Measurements from ENCODE around the gene PBX1.

Gene PBX1

GRCh38 chr1:164699815-164700491 lies 141.0 kb downstream of the PBX1 start:
- H3K36me3 ChIP-seq (ENCODE audit: insufficient read depth, low read depth, low read length), result peaks cover under 1% of the 10 kb centered on the region; the same call in 1 of the 2 replicates

DNA sequence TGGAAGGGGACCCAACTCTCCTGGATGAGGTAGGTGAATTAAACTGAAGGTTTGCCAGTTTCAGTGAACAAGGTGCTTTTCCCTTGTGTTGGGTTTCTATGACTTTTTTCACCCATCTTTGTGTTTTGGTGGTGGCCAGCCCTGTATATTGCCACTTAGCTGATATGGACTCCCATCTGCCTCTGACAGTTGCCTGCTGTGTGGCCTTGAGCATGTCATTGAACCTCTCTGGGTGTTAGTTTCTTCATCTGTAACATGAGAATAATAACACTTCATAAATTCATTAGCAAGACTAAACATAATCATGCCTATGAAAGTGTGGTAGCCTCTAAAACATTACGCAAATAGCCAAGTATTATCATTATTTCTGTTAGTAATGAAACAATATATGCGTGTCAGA lies 141.7 kb downstream of the PBX1 start:
- H3K4me1 ChIP-seq (ENCODE audit: insufficient read depth, low read length), result peaks cover 11% of the 10 kb centered on the region; the same call in 1 of the 2 replicates
- no peaks in the 10 kb centered on the region for H3K9me3 ChIP-seq (ENCODE audit: insufficient read depth, low read depth, low read length)
- no peak overlapping the region for H3K4me3 ChIP-seq (ENCODE audit: low read length)
- no peaks in the 10 kb centered on the region for H3K36me3 ChIP-seq (ENCODE audit: insufficient read depth, low read depth, low read length)
- H3K27ac ChIP-seq (ENCODE audit: low read length), result no peak overlapping the region
- no peak overlapping the region for H3K9ac ChIP-seq (ENCODE audit: low read depth, low read length)
- H3K27me3 ChIP-seq (ENCODE audit: insufficient read depth, low read length), result no peaks in the 10 kb centered on the region

More at GRCh38 chr1:164699815-164700491, 141.0 kb downstream of the PBX1 start:
- H3K9ac ChIP-seq (ENCODE audit: low read depth, low read length), result no peak overlapping the region
- no peak overlapping the region for H3K4me3 ChIP-seq (ENCODE audit: low read length)
- H3K9me3 ChIP-seq (ENCODE audit: insufficient read depth, low read depth, low read length), result no peaks in the 10 kb centered on the region
- peaks cover 11% of the 10 kb centered on the region; the same call in 1 of the 2 replicates for H3K4me1 ChIP-seq (ENCODE audit: insufficient read depth, low read length)
- H3K27ac ChIP-seq (ENCODE audit: low read length), result no peak overlapping the region
- H3K27me3 ChIP-seq (ENCODE audit: insufficient read depth, low read length), result no peaks in the 10 kb centered on the region

DNA sequence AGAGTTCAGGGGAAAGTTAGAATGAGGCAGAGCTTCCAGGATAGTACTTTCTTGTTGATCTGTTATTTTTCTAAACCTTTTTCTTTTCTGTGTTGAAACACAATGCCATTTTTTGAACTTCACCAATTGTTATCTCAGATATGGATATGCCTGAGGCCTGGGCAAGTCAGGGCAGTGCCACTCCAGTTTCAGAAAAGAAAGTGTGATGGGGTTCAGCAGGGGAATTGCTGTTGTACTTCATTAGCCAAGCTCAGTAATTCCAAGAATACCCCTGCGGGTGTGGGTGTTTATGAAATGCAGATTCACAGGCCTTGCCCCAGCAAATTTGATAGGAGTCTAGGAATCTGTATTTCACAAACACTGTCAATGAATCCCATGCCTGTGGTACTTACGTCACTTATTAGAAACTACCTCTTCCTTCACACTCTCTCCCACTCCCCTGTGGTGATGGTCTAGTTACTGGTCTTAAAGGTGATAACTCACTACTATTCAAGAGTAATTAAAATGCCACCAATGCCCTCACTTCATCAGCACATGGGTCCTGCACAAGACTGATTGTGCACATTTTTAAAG lies 142.3 kb downstream of the PBX1 start:
- Histone ChIP-seq H3K9me3 (ENCODE audit: insufficient read depth, low read depth, low read length) (no peaks in the 10 kb centered on the region), H3K4me1 (ENCODE audit: insufficient read depth, low read length) (peaks cover 11% of the 10 kb centered on the region; the same call in 1 of the 2 replicates), H3K27me3 (ENCODE audit: insufficient read depth, low read length) (no peaks in the 10 kb centered on the region), H3K36me3 (ENCODE audit: insufficient read depth, low read depth, low read length) (no peaks in the 10 kb centered on the region), H3K27ac (ENCODE audit: low read length) (no peak overlapping the region), H3K4me3 (ENCODE audit: low read length) (no peak overlapping the region), H3K9ac (ENCODE audit: low read depth, low read length) (no peak overlapping the region)

- H3K4me1 ChIP-seq (ENCODE audit: insufficient read depth, low read length), result peaks cover 20% of the 10 kb centered on the region
- H3K27me3 ChIP-seq (ENCODE audit: insufficient read depth, low read length), result no peaks in the 10 kb centered on the region
- H3K9ac ChIP-seq (ENCODE audit: low read depth, low read length), result no peak overlapping the region
- H3K9me3 ChIP-seq (ENCODE audit: insufficient read depth, low read depth, low read length), result no peaks in the 10 kb centered on the region
- no peaks in the 10 kb centered on the region for H3K36me3 ChIP-seq (ENCODE audit: insufficient read depth, low read depth, low read length)
- H3K4me3 ChIP-seq (ENCODE audit: low read length), result no peak overlapping the region
- no peak overlapping the region for H3K27ac ChIP-seq (ENCODE audit: low read length)
Observed at GRCh38 chr1:164702216-164702615, 143.2 kb downstream of the PBX1 start.

- no peaks in the 10 kb centered on the region for H3K36me3 ChIP-seq (ENCODE audit: insufficient read depth, low read depth, low read length)
- H3K27ac ChIP-seq (ENCODE audit: low read length), result no peak overlapping the region
- no peaks in the 10 kb centered on the region for H3K27me3 ChIP-seq (ENCODE audit: insufficient read depth, low read length)
- no peaks in the 10 kb centered on the region for H3K9me3 ChIP-seq (ENCODE audit: insufficient read depth, low read depth, low read length)
- no peak overlapping the region for H3K9ac ChIP-seq (ENCODE audit: low read depth, low read length)
- H3K4me1 ChIP-seq (ENCODE audit: insufficient read depth, low read length), result peaks cover 24% of the 10 kb centered on the region
- H3K4me3 ChIP-seq (ENCODE audit: low read length), result no peak overlapping the region
Observed at GRCh38 chr1:164702664-164703063, 143.7 kb downstream of the PBX1 start.

DNA sequence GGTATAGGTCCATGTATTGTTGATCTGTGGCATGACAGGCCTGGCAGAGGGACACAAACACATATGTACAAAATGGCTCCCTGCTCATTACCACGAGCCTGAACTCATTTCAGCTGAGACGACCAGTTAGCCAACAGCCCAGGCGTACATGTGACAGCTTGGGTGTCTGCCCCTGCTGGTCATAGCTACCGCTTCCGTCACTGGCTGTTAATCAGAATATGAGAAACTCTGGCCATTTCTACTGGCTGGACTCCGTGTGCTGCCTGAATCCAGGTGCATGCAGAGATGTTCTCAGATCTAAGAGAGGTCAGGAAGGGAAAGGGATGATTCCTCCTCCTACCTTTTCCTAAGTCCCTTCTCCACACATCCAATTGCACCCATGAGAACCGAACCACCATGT lies 144.5 kb downstream of the PBX1 start:
- H3K36me3 ChIP-seq (ENCODE audit: insufficient read depth, low read depth, low read length), result no peaks in the 10 kb centered on the region
- no peaks in the 10 kb centered on the region for H3K9me3 ChIP-seq (ENCODE audit: insufficient read depth, low read depth, low read length)
- H3K27me3 ChIP-seq (ENCODE audit: insufficient read depth, low read length), result no peaks in the 10 kb centered on the region
- no peak overlapping the region for H3K27ac ChIP-seq (ENCODE audit: low read length)
- H3K4me3 ChIP-seq (ENCODE audit: low read length), result no peak overlapping the region
- H3K9ac ChIP-seq (ENCODE audit: low read depth, low read length), result no peak overlapping the region
- peaks cover 24% of the 10 kb centered on the region for H3K4me1 ChIP-seq (ENCODE audit: insufficient read depth, low read length)

GRCh38 chr1:164703960-164704411 lies 145.0 kb downstream of the PBX1 start:
- Histone ChIP-seq H3K36me3 (ENCODE audit: insufficient read depth, low read depth, low read length) (no peaks in the 10 kb centered on the region), H3K27ac (ENCODE audit: low read length) (no peak overlapping the region), H3K27me3 (ENCODE audit: insufficient read depth, low read length) (no peaks in the 10 kb centered on the region), H3K4me1 (ENCODE audit: insufficient read depth, low read length) (peaks cover 24% of the 10 kb centered on the region), H3K9me3 (ENCODE audit: insufficient read depth, low read depth, low read length) (no peaks in the 10 kb centered on the region), H3K9ac (ENCODE audit: low read depth, low read length) (no peak overlapping the region), H3K4me3 (ENCODE audit: low read length) (no peak overlapping the region)

DNA sequence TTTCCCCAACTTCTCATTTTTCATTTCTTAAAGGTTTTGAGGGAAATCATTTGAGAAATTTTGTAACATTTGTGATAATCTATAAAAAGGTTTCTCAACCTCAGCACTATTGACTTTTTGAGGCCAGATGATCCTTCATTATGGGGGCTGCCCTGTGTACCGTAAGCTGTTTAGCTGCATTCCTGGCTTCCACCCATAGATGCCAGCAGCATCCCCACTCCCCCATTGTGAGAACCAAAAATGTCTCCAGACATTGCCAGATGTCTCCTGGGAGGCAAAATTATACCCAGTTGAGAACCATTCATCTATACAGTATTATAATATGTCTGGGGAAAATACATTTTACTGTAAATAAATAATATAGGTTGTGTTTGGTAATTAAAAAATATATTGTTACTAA lies 146.0 kb downstream of the PBX1 start:
- Histone ChIP-seq H3K9ac (ENCODE audit: low read depth, low read length) (no peak overlapping the region), H3K36me3 (ENCODE audit: insufficient read depth, low read depth, low read length) (no peaks in the 10 kb centered on the region; the same call in 1 of the 2 replicates), H3K4me1 (ENCODE audit: insufficient read depth, low read length) (peaks cover 24% of the 10 kb centered on the region), H3K9me3 (ENCODE audit: insufficient read depth, low read depth, low read length) (no peaks in the 10 kb centered on the region), H3K4me3 (ENCODE audit: low read length) (no peak overlapping the region), H3K27ac (ENCODE audit: low read length) (no peak overlapping the region), H3K27me3 (ENCODE audit: insufficient read depth, low read length) (no peaks in the 10 kb centered on the region)

- Histone ChIP-seq H3K36me3 (ENCODE audit: insufficient read depth, low read depth, low read length) (no peaks in the 10 kb centered on the region; the same call in 1 of the 2 replicates), H3K4me1 (ENCODE audit: insufficient read depth, low read length) (peaks cover 26% of the 10 kb centered on the region), H3K9me3 (ENCODE audit: insufficient read depth, low read depth, low read length) (no peaks in the 10 kb centered on the region), H3K27ac (ENCODE audit: low read length) (no peak overlapping the region), H3K27me3 (ENCODE audit: insufficient read depth, low read length) (no peaks in the 10 kb centered on the region), H3K9ac (ENCODE audit: low read depth, low read length) (no peak overlapping the region), H3K4me3 (ENCODE audit: low read length) (no peak overlapping the region)
Observed at GRCh38 chr1:164706606-164706987, 147.6 kb downstream of the PBX1 start.

DNA sequence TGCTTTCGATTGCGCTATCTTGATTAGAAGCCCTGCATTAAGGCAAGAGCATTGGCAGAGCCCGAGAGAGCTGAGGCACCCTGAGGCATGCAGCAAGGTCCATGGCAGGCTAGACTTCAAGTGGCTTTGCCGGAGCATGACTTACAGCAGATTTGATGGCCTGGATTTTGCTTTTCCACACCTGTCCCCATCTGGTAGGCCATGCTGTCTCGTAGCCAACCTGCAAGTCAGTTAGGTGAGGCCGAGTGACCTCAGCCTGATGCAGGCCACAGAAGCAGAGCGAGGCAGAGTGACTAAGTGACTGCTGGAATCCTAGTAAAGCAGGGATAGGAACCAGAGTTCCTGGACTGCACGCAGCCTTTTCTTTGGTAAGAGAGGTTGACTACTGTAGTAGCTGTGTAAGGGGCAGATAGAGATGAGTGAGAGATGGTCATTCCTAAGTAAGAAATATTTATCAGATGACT lies 148.9 kb downstream of the PBX1 start:
- Histone ChIP-seq H3K4me3 (ENCODE audit: low read length) (no peak overlapping the region), H3K9ac (ENCODE audit: low read depth, low read length) (no peak overlapping the region), H3K36me3 (ENCODE audit: insufficient read depth, low read depth, low read length) (no peaks in the 10 kb centered on the region; the same call in 1 of the 2 replicates), H3K27ac (ENCODE audit: low read length) (peak overlapping the region; percentile 13), H3K4me1 (ENCODE audit: insufficient read depth, low read length) (peaks cover 30% of the 10 kb centered on the region), H3K27me3 (ENCODE audit: insufficient read depth, low read length) (no peaks in the 10 kb centered on the region), H3K9me3 (ENCODE audit: insufficient read depth, low read depth, low read length) (no peaks in the 10 kb centered on the region)

GRCh38 chr1:164708596-164708995 lies 149.6 kb downstream of the PBX1 start:
- H3K27ac ChIP-seq (ENCODE audit: low read length), result no peak overlapping the region
- H3K4me1 ChIP-seq (ENCODE audit: insufficient read depth, low read length), result peaks cover 34% of the 10 kb centered on the region
- no peak overlapping the region for H3K4me3 ChIP-seq (ENCODE audit: low read length)
- no peak overlapping the region for H3K9ac ChIP-seq (ENCODE audit: low read depth, low read length)
- no peaks in the 10 kb centered on the region for H3K9me3 ChIP-seq (ENCODE audit: insufficient read depth, low read depth, low read length)
- H3K36me3 ChIP-seq (ENCODE audit: insufficient read depth, low read depth, low read length), result no peaks in the 10 kb centered on the region; the same call in 1 of the 2 replicates
- H3K27me3 ChIP-seq (ENCODE audit: insufficient read depth, low read length), result no peaks in the 10 kb centered on the region

DNA sequence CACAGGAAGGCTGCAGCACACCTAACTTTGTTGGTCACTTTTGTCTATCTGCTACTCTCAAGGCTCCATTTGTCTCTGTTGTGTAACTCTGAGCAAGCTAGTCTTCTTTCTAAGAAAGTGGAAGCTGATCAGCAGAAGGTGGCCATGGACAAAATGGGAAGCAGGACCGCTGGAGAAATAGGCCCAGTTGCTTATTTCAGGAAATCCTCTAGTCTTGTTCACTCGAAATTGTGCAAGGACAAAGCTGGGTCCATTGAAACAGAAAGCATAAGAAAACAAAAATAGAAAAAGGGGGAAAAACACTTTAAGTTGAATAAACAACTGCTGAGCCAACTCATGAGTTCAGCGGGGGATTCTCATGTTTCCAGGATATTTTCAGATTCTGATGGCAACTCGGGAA lies 150.1 kb downstream of the PBX1 start:
- peaks cover 34% of the 10 kb centered on the region for H3K4me1 ChIP-seq (ENCODE audit: insufficient read depth, low read length)
- no peak overlapping the region for H3K9ac ChIP-seq (ENCODE audit: low read depth, low read length)
- H3K27me3 ChIP-seq (ENCODE audit: insufficient read depth, low read length), result no peaks in the 10 kb centered on the region
- no peak overlapping the region for H3K4me3 ChIP-seq (ENCODE audit: low read length)
- H3K9me3 ChIP-seq (ENCODE audit: insufficient read depth, low read depth, low read length), result no peaks in the 10 kb centered on the region
- H3K36me3 ChIP-seq (ENCODE audit: insufficient read depth, low read depth, low read length), result no peaks in the 10 kb centered on the region; the same call in 1 of the 2 replicates
- H3K27ac ChIP-seq (ENCODE audit: low read length), result no peak overlapping the region
